NCI-H1048 (cell line): Measurements from ENCODE around the gene ASIP.
"Not testable (repeated sequence)": the region's sequence is repeated elsewhere in the genome, so short reads cannot be mapped to it uniquely, and the experiment has no call there.

ENCODE experiments used
- DNase-seq: peaks from one replicate; lab custom pipeline; 2025; lab: John Stamatoyannopoulos, UW

Gene ASIP

DNA sequence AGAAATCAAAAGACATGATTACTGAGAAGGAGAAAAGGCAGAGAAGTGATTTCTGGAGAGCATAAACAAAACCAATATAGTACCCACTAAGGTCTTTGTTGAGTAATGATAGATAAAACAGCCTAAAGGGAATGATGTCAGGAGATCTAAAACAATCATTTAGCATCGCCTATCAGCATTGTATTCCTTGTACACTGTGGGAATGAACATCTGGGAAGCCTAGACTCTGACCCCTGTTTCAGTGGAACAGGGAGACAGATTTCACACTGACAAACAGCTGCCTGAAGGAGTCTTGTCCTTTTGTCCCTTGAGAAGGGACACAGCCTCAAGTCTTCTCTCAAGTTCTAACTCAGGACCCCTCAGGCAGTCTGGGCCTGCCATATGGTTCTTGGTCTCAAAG, 1.7 kb downstream of the ASIP start:
- no peak for DNase-seq

DNA sequence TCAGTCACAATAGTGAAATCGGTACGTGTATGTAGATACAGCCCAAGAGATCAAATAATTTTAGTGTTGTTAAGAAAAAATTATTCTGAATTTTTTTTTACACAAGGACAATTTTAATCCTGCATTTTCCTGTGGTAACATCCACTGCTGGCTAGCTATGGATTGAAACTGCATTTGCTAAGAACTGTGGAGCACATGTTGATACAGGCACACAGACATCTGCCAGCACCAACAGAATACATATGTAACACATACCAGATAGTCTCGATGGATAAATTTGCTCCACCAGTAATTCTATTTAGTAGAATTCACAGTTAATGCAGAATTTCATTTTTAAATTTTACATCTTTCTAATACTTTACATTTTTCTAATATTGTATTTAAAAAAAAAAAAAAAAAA, 2.2 kb downstream of the ASIP start:
- DNase-seq = no peak

DNA sequence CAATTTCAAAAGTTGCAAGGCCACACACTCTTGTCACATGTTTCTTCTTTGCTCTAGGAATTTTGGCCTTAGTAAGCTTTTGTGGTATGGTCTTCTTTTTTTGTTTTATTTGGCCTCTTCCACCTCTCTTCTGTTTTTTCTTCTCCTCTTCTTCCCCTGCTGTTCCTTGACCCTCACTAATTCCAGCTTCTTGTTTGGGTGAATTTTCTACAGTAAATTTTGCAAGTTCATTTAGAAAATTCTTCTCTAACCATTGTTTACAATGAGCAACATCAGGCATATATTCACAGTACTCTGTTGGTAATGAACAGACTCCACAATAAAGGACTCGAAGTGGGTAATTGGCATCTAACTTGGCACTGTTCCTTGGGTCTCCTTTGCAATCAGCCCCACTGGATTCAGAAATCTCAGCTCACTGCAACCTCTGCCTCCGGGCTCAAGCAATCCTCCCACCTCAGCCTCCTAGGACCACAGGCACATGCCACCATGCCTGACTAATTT, 5.0 kb downstream of the ASIP start:
- no peak for DNase-seq

DNA sequence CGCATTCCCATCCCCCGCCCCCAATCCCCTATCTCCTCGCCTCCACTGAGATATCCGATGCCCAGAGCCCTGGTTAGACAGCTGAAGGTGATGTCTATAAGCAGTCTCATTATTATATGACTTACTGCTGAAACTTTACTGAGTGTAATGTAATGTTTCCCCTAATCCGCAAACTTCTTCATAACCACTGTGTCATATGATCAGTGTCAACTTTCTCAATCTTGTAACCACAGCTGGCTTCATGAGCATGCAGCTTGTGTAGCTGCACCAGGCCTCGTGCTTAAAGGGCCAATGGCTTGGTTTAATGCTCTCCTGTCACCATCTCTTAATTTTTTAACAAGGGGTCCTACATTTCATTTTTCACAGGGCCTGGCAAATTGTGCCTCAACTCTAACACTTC, 8.1 kb downstream of the ASIP start:
- no peak for DNase-seq

DNA sequence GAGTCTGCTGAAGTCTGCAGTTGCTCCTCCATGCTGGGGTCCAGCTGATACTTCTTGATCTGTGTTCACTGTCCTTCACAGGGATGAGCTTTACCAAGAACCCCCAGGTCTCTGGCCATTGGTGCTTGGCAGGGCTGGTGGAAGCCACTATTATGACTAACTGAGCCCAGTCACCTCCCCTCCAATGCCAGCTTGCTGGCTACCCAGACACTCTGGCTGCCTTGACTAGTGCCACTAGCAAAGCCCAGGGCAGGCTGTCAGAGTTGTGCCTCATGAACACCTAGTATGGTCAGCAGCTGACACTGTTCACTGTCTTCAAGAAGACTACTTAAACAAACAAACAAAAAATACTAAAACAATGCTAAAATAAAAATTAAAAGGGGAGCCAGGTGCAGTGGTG, 8.8 kb downstream of the ASIP start:
- DNase-seq = no peak

DNA sequence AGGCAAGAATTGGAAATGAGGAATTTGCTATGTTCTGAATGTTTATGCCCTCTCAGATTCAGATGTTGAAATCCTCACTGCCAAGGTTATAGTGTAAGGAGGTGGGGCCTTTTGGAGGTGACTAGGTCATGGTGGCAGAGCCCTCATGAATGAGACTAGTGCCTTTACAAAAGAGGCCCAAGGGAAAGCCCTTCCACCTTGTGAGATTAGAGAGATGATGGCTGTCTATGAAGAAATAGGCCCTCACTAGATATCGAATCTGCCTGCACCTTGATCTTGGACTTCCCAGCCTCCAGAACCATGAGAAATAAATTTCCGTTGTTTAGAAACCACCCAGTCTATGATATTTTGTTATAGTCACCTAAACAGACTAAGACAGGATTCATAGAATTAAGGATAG, 10.4 kb downstream of the ASIP start:
- no peak for DNase-seq

DNA sequence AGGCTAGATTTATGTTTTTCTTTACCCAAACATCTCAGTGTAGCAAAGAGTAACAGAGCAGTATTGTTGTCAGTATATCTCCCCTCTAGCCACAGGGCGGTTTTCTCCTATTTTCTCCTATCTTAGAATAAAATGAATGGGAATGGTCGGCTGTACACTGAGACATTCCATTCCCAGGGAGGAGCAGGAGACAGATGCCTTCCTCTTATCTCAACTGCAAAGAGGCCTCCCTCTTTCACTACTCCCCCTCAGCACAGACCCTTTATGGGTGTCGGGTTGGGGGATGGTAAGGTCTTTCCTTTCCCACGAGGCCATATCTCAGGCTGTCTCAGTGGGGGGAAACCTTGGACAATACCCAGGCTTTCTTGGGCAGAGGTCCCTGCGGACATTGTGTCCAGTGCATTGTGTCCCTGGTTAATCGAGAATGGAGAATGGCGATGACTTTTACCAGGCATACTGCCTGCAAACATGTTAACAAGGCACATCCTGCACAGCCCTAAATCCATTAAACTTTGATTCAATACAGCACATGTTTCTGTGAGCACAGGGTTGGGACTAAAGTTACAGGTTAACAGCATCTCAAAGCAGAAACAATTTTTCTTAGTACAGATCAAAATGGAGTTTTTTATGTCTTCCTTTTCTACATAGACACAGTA, 11.3 kb downstream of the ASIP start:
- not testable (repeated sequence) for DNase-seq

DNA sequence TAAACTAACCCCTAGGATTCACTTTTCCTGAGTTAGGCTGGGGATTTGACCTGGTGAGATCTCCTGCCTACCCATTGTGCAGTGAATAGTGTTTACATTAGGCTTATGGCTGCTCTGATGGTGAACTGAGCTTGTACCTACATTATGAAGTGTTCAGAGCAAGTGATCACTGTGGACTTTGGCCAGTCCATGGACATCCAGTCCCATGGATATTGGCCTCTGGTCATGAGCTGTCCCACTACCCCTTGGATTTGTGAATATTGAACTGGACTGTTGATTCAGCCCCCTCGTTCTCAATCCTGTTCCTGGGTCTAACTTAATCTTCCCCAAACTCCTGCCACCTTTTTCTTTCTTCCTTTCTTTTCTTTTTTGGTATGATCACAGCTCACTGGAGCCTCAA, 13.8 kb downstream of the ASIP start:
- DNase-seq = no peak

DNA sequence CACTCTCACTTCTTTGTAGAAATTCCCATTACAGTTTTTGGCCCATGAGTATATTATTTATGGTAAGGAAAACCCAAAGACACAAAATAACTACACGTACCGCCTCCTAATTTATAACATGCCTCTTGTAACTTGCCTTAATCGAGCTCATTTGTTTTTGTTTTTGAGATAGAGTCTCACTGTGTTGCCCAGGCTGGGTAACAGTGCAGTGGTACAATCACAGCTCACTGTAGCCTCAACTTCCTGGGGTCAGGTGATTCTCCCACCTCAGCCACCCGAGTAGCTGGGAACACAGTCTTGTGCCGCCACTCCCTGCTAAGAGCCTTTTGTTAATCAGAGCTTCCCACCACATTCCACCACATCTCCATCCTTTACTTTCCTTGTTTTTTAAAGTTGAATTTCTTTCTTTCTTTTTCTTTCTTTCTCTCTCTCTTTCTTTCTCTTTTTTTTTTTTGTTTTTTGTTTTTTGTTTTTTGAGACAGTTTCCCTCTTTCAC, 15.5 kb downstream of the ASIP start:
- no peak for DNase-seq

DNA sequence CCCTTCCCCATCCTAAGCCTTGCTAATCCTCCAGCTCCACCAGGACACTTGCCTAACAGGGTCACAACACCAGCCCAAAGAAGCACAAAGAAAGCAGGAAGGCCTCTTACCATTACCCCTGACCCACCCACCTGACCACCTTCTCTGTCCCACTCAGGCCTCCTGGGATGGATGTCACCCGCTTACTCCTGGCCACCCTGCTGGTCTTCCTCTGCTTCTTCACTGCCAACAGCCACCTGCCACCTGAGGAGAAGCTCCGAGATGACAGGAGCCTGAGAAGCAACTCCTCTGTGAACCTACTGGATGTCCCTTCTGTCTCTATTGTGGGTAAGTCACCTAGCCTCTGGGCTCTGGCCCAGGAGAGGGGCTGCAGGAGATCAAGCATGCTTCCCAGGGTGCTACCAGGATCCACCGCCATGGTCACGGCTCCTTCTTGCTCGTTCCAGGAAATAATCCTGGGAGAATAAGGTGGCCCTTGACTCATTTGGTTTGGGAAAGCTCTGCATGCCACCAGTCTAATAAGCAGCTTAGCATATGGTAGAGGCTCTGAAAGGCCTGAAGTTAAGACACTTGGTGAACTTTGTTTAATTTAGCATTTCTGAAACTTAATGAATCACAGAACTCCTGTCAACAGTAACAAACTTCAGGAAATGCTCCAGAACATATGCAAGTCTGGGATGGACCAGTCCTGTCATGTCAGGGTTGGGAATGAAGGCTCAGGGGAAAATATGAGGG, 19.2 kb downstream of the ASIP start:
- DNase-seq = no peak

DNA sequence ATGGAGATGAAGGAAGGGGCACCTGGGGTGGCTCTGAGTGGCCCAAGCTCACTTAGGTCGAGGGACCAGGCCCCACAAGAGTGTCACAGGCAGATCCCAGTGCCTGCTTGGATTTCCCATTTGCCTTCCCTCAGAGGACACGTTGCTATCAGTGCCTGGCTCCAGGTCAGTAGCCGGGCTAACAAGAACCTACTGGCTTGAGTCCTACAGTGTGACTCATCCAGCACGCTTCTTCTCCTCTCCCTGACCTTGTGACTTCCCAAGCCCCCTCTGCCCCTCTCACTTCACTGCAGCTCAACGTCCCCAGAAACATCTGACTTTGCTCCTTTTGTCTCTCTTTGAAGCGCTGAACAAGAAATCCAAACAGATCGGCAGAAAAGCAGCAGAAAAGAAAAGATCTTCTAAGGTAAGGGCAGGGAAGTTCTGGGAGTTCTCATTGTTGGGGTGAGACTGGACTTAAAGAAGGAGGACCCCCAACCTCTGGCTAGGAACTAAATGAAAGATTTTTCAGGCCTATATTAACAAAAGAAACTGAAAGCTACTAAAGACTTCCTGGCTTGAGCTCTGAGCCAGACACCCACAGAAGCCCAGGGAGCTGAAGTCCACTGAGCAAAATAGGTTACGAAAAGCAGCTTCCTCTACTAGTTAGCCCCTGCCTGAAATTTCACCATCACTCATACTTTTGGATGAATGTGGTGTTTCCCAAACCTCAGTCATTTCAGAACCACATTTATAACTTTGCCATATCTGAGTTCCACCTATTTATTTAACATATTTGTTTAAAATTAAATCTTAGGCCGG, 21.5 kb downstream of the ASIP start:
- DNase-seq = no peak

DNA sequence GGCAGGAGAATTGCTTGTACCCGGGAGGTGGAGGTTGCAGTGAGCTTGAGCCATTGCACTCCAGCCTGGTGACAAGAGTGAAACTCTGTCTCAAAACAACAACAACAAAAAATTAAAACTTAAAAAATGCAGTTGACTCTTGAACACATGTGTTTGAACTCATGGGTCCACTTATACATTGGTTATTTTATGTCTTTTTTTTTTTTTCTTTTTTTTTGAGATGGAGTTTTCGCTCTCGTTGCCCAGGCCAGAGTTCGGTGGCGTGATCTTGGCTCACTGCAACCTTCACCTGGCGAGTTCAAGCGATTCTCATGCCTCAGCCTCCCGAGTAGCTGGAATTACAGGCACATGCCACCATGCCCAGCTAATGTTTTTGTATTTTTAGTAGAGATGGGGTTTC, 22.2 kb downstream of the ASIP start:
- not testable (repeated sequence) for DNase-seq

DNA sequence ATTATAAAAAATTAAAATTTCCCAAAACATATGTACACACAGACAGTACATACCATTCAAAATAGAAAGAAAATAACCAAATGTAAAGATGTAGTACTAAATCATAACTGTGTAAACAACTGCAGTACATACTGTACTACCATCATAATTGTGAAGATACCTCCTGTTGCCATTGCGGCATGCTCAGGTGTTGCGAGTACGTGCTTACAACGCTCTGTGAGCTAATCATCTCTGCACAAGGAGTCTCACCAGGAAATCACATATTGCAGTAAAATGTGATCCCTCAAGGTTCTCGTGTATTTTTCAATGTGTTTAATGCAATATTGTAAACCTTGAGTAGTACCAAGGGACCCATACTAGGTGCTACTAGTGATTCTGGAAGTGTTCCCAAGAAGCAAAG, 22.9 kb downstream of the ASIP start:
- no peak for DNase-seq

DNA sequence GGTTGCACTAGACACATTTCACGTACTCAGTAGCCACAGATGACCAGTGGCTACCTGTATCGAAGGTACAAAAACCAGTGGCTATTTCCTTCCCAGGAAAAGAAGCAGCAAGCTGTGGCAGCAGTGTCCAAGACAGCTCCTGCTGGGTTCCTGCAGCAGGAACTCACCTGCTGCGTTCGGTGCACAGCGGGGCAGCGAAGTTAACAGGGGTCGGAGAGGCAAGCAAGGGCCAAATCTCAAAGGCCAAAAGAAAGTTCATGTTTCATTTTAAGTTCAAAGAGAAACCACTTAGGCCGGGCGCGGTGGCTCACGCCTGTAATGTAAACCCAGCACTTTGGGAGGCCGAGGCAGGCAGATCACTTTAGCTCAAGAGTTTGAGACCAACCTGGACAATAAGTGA, 26.9 kb downstream of the ASIP start:
- DNase-seq = no peak

DNA sequence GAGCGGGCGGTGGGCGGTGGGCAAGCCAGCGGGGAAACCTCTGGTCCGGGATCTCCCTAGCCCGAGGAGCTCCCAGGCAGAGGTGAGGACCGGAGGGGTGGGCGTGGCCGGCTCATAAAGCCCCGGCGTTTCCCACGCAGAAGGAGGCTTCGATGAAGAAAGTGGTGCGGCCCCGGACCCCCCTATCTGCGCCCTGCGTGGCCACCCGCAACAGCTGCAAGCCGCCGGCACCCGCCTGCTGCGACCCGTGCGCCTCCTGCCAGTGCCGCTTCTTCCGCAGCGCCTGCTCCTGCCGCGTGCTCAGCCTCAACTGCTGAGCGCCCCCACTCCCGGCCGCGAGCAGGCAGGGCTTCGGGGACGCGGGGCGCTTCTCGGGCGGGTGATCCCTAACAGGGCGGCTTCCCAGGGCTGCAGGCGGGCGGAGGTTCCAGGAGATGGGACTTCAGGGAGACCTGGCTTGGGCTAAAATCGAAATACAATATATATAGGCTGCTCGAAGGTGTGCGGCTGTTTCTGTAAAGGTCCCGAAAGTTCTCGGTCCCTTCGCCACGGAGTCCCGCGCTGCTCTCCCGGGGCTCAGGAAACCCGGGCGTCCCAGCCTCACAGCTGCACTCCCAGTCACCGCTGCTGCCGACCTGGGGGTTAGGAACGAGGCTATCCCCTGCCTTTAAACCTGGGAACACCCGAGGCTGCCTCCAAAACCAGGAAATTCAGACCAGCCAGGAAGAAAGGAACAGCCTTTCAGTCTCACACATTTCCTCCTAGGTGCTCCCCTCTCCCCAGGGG, 27.8 kb downstream of the ASIP start:
- DNase-seq = no peak

DNA sequence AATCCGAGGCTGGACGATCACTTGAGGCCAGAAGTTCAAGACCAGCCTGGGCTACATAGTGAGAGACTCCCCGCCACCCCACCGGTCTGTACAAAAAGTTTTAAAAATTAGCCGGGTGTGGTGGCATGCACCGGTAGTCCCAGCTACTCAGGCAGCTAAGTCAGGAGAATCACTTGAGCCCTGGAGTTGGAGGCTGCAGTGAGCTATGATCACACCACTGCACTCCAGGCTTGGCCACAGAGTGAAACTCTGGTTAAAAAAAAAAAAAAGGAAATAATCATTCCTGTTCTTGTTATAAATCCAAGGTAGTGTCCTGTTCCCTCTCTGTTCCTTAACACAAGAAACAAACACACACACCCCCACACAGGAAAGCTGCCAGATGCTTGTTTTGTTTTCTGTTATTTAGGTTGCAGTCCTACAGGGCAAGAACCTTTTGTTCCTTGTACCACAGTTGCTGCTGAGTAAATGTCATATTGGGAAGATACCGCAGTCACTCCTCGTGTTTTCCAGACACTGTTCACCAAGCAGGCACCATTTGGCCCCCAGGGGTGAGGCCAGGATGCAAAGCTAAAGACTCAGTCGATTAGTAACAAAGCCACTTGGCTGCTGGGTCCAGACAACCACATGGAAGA, 28.9 kb downstream of the ASIP start:
- DNase-seq = no peak

DNA sequence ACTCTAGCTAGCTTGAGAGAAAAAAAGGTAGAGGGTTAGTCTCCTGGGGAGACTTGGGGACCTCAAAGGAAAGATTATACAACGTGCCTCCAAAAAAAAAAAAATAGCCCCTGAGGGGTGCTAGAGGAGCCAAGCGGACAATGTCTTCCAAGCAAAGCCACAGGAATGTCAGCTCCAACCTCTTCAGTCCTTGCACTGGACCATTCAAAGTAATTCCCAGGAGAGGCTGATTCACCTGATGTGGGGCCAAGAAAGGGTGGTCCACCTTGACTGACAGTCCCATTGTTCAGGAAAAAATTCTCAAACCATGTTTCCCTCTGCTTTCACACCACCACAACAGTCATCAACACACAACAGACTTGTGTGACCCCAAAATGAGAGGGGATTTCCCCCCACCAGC, 30.7 kb downstream of the ASIP start:
- no peak for DNase-seq

DNA sequence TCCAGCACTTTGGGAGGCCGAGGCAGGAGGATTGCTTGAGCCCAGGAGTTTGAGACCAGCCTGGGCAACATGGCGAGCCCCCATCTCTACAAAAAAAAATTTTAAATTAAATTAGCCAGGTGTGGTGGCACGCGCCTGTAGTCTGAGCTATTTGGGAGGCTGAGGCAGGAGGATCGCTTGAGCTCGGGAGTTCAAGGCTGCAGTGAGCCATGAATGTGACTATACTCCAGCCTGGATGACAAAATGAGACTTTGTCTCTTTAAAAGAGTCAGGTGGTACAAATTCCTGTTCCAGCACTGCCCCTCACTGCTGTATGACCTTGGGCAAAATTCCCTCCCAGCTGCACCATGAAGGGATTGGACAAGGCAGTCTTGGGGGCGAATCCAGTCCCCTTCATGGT, 33.5 kb downstream of the ASIP start:
- no peak for DNase-seq

DNA sequence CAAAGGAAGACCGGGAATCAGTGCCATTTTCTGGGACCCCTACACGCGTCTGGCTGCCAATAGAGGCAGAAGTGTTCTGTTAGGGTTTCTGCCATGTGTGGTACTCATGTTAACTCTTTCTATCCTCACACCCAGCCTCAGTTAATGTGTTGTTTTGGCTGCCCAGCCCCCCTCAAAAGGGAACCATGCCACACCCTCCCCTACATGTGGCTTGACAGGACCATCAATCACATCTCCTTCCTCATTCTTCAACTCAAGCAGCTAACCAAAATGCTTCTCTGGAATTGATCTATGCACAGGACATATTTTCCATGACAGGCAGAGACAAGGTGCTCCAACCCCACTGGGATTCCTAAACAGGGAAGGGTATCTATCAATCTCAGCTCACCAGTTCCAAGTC, 40.0 kb downstream of the ASIP start:
- DNase-seq = no peak

DNA sequence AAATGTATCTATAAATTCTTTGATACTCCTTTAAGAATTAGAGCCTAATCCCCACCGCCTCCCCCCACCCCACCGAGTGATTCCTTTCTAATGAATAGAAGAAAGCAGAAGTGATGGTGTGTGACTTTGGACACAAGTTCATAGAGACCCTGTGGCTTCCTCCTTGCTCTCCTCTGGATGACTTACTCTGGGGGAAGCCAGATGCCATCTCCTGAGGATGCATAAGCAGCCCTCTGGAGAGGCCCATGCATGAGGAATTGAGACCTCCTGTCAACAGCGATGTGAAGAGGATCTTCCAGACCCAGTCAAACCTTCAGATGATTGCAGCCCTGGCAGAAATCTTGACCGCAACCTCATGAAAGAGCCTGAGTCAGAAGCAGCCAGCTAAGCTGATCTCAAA, 40.8 kb downstream of the ASIP start:
- DNase-seq = no peak

DNA sequence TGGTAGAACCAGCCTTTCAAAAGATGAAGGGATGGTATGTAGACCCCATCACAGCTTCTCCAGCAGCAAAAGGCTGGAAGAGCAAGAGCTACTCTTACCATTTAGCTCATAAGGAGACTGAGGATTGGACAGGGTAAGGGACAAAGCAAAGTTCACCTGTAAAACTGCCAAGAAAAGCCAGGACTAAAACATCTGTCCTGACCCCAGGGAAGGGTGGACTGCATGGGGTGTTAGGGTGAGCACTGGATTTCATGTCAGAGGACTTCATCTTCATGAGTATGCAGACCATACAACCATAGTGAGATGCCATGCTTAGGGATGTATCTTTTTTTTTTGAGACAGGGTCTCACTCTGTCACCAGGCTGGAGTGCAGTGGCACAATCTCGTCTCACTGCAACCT, 42.6 kb downstream of the ASIP start:
- DNase-seq = no peak

DNA sequence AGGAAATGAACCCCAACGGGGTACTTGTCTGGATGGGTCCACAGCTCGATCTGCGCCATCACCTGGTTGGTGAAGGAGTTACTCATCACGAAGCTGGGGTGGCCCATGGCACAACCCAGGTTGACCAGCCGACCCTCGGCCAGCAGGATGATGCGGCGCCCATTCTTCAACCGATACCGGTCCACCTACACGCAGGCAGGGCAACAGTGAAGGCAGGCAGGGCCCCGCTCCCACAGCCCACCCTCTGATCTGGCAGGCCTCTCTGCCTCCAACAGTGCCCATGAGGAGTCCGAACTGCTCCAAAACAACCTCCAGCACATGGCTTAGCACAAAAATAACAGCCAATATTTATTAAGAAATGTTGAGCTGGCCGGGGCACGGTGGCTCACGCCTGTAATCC, 44.2 kb downstream of the ASIP start:
- DNase-seq = no peak
